GM21360 (cell line): ENCODE measurements around the gene RSPH9.

ENCODE experiments used
- ATAC-seq: cut with Tn5 transposase; IDR thresholded peaks from one replicate; pipeline ENCODE4 v1.9.1; 2021; ENCODE audit warnings: mild to moderate bottlenecking, moderate library complexity; ENCODE audit not compliant: unreplicated experiment

RSPH9 gene

GRCh38 chr6:43707767-43708166, 62.9 kb downstream of the RSPH9 start:
- no peak for ATAC-seq

- no peak for ATAC-seq
These were observed 64.2 kb downstream of the RSPH9 start for GRCh38 chr6:43708860-43709653.

DNA sequence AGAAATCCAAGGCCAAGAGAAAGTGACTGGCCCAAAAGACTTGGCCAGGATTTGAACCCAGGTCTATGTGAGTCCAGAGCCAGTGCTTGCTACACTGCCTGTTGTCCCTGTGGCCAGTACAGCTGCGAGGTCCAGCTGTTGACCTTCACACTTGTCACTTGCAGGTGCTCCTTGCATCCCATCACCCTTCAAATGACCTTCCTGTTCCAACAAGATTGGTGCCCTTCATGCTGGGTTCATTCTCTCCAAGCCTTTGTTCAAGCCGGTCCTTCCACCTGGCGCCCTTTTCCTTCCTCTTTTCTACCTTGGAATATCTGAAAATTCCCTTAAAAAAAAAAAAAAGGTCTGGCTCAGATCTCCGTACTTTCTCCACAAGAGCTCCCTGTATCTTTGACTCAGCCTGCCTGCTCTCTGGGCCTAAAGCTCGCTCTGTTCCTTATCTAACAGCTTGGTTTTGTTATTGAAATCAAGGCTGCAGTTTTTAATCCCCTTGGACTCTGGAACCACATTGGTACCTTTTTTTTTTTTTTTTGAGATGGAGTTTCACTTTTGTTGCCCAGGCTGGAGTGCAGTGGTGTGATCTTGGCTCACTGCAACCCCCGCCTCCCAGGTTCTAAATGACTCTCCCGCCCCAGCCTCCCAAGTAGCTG, 64.9 kb downstream of the RSPH9 start:
- ATAC-seq: no peak

- ATAC-seq: no peak
These were observed 65.7 kb downstream of the RSPH9 start for GRCh38 chr6:43710576-43710975.

GRCh38 chr6:43712579-43712978, 67.7 kb downstream of the RSPH9 start:
- no peak for ATAC-seq

GRCh38 chr6:43713643-43714310, 68.9 kb downstream of the RSPH9 start:
- ATAC-seq: no peak

GRCh38 chr6:43714311-43715055, 69.6 kb downstream of the RSPH9 start:
- peak; percentile 8 for ATAC-seq

DNA sequence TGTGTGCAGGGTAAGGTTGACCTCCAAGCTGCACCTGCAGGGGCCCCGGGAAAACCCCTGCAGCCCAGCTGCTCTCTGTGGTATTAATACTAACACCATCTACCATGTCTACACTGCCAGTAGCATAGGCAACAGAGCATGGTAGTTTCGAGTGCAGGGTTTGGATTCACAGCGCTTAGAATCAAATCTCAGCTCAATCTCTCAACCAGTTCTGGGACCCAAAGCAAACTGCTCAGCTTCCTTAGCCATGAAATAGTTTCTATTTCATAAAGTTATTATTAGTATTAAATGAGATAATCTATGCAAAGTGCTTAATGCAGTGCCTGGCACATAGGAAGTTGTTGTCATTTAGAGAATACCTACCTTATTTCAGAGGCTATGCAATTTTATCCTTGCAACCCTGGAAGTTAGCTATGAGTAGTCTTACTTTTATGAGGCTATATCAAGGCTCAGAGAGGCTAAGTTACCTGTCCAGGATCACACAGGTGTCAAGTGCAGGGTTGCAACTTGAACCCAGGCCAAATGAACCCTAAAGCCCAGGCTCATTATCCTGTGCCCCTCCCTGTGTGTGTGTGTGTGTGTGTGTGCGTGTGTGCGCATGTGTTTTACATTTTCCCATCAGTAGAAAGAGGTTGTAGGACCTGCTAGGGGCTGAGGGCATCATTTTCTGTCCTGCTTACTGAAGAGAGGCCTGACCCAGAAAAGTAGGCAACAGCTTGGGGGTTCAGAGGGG, 70.4 kb downstream of the RSPH9 start:
- ATAC-seq: peak; percentile 75

GRCh38 chr6:43716099-43716498, 71.3 kb downstream of the RSPH9 start:
- ATAC-seq: no peak

DNA sequence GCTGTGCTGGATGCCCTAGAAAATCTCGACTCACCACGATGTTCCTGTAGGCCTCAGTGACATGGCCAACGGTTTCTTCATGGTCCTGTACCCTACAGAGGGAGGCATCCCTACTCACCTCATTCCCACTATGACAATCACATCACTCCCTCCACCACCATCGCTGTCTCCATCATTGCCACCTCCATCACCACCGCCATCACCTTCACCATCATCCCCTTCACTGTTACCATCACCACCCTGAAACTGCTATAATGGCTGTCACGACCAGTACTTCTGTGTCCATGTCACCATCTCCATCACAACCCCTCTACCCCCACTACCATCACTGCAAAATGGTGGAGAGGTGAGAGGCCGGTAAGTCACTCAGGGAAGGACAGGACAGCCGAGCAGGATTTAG, 72.6 kb downstream of the RSPH9 start:
- no peak for ATAC-seq

DNA sequence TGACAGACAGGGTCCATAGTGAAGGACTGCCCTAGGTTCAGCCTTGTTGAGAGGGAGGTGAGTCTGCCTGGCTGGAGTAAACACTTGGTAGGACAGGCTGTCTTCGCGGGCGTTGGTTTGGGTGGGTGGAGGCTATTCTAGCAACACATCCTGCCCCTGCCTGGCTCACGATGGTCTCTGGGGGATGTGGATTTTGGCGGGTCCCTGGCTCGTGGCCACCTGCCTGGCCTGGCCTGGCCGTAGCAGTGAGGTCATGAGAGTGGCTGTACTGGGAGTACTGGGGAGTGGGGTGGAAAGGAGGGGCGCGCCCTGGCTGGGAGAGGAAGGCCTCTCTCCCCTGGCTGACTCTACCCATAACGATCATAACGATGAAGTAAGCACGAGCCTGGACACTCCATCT, 73.0 kb downstream of the RSPH9 start:
- no peak for ATAC-seq

DNA sequence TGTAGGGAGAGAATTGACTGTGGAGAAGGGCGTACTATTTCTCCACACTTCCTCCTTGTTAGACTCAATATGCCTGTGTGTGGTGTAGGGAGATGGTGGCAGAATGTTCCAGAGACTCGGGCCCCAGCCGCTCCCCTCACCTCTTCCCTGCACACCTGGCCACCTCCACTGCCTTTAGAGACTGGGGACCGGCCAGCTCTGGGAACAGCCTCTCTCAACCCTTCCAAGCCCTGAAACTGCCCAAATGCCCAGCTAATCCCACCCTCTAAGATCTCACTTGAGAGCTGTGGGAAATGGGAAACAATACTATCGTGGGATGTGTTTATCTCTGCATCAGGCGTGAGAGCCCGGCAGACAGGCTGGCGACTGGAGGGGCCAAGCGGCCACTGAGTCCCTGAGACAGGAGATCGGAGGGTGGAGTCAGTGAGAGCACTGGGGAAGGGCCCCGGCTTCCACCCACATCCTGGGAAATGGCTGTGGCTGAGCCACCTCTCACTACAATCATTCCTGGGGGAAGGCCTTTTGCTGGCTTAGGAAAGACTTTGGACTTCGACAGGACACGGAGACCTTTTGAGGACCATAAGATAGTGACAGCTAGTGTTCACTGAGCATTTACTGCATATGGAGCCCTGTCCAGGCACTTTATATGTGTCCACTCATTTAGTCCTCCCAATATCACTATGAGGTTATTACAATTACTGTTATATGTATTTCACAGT, 73.7 kb downstream of the RSPH9 start:
- ATAC-seq: no peak

DNA sequence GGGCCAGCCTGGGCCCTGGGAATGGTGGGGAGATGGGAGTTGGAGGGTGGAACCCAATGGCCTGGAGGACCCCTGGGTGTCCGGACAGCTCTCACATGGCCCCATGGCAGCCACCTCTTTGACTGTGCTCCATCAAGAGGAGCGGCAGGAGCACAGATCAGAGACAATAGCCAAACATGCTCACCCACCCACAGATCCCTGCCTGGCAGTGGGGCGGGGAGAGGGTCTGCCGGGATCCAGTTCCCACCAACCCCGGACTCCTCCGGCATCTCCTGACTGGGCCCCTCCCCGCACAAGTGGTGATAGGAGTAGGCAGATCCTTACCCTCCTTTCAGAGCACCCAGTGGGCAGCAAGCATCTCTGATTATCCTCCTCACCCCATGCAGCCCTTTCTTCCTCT, 74.7 kb downstream of the RSPH9 start:
- ATAC-seq: no peak

DNA sequence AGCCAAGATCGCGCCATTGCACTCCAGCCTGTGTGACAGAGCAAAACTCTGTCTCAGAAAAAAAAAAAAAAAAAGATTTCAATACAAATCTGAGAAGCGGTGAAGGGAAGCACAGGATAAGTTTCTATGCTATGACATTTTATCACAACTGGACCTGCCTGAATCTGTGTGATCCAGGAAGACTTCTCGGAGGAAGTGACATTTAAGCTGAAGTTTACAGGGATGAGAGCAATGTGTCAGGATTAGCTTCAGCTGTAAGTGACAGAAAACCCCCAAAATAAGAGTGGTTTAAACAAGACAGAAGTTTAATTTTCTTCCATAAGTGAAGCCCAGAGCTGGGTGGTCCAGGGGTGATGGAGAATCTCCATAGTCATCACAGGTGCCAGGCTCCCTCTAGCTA, 76.2 kb downstream of the RSPH9 start:
- ATAC-seq: no peak
